CD4-positive, alpha-beta T cell treated with Interferon gamma for 1 hour (primary cell): ENCODE measurements around the gene TMEM131.
A peak's percentile ranks its signal among the peaks of the same experiment; 100 is the strongest.
"Not testable (repeated sequence)": the region's sequence is repeated elsewhere in the genome, so short reads cannot be mapped to it uniquely, and the experiment has no call there.

Experiments used
- DNase-seq: peaks from one replicate; pipeline ENCODE4 v3.0.0-alpha.2; 2020

The TMEM131 gene

DNA sequence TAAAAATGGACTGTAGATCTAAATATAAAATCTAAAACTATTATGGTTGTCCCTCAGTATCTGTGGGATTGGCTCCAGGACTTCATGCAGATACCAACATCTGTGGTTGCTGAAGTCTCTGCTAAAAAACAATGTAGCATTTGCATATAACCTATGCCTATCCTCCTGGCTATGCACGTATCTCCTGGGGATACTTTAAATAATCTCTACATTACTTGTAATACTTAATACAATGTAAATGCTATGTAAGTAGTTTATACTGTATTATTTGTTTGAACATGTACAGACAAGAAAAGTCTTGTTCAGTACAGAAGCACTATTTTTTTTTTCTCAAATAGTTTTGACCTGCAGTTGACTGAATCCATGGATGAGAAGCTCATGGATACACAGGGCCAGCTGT is 147.4 kb downstream of the TMEM131 start:
- DNase-seq: no peak

DNA sequence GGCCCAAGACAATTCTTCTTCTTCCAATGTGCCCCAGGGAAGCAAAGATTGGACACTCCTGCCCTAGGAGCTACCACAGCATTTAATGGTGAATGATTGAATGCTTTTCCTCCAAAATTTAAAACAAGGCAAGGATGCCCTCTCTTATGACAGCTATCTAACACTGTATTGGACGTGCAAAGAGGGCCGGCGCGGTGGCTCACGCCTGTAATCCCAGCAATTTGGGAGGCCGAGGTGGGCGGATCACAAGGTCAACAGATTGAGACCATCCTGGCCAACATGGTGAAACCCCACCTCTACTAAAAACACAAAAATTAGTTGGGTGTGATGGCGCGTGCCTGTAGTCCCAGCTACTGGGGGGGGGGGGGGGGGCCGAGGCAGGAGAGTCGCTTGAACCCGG is 149.0 kb downstream of the TMEM131 start:
- DNase-seq: not testable (repeated sequence)

- no peak for DNase-seq
Observed at GRCh38 chr2:97845818-97846217, 149.9 kb downstream of the TMEM131 start.

DNA sequence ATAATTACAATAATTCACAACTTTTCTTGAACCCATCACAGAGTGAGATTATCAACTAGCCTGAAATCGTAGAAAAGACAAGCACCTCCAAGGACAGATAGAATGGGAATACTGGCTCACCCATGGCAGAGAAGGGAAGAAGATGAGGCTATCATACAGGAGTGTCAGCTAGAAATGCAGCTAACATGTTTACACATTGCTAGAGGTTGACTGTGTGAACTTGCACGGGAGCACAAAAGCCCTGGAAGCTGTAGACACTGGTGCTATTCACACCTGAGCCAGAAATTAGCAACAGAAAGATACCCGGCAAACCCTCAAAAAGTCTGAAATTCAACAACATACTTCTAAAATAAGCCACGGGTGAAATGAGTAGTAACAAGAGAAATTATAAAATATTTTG is 150.6 kb downstream of the TMEM131 start:
- no peak for DNase-seq

- no peak for DNase-seq
Observed at GRCh38 chr2:97844311-97844859, 151.4 kb downstream of the TMEM131 start.

DNA sequence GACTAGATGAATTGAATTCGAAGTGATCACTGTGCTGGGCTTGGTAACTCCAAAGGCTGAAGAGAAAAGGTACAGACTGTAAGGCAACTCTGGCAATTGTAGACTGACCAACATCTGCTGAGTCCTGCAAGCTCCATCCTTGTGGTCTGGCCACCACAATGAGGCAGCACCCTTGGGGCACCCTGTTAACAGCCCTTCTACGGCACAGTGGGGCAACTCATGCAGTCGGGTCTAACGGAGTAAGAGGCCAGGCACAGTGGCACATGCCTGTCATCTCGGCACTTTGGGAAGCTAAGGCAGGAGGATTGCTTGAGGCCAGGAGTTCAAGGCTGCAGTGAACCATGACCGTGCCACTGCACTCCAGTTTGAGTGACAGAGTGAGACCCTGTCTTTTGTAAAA is 155.6 kb downstream of the TMEM131 start:
- no peak for DNase-seq

GRCh38 chr2:97834610-97835009 is 161.1 kb downstream of the TMEM131 start:
- DNase-seq: no peak

DNA sequence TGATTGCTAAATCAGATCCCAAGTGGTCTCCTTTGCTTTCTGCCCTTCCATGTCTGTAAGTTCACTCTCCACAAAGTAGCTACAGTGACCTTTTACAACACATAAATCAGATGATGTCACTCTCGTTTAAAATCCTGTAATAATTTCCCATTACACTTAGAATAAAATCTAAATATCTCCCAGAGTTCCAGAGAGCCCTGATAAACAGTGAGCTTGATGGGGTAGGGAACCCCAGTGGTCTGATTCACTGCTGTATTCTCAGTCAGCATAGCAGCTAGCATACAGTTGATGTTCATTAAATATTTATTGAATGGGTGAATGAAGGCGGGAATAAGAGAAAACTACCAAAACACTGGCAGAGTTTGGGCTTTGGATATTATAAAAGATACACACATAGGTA is 164.6 kb downstream of the TMEM131 start:
- no peak for DNase-seq

GRCh38 chr2:97829255-97829654 is 166.5 kb downstream of the TMEM131 start:
- DNase-seq: not testable (repeated sequence)

DNA sequence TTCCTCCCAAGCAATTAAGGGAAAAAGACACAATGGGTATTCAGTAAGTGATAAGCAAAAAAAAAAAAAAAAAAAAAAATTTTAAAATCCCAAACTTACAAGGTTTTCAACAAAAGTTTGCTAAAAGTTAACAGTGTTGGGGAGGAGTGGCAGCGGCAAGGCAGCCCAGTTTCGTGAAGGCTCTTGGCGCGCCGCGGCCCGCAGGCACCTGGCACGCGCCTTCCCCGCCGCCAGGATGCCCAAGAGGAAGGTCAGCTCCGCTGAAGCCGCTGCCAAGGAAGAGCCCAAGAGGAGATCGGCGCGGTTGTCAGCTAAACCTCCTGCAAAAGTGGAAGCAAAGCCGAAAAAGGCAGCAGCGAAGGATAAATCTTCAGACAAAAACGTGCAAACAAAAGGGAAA is 168.7 kb downstream of the TMEM131 start:
- not testable (repeated sequence) for DNase-seq

GRCh38 chr2:97826266-97826847 is 169.4 kb downstream of the TMEM131 start:
- DNase-seq: peak; percentile 16

DNA sequence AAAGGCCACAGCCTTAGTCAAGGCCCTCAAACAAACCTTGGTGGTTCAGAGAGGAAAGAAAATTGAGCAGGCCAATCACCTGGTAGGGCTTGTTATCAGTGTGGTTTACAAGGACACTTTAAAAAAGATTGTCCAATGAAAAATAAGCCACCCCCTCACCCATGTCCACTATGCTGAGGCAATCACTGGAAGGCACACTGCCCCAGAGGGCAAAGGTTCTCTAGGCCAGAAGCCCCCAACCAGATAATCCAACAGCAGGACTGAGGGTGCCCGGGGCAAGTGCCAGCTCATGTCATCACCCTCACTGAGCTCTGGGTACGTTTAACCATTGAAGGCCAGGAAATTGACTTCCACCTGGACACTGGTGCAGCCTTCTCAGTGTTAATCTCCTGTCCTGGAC is 171.7 kb downstream of the TMEM131 start:
- not testable (repeated sequence) for DNase-seq

GRCh38 chr2:97821862-97822261 is 173.9 kb downstream of the TMEM131 start:
- not testable (repeated sequence) for DNase-seq

- no peak for DNase-seq
Observed at GRCh38 chr2:97819754-97820153, 176.0 kb downstream of the TMEM131 start.

DNA sequence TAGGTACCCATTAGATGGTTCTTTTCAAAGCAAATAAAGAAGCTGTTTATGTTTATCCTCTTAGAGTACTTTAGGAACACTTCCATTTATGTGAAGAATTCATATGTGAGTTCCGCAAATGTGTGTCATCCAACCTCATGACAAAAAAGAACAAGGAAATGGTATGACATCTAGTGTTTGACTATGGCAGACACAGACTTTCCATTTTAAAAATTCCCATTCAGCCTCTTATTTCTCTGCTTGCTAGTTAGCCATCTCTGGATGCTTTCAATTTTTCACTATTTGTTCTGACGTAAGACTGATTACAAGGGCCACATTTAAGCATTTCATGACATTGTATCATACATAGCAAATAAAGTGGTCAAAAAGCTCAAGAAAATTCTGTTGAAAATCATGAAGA is 179.3 kb downstream of the TMEM131 start:
- DNase-seq: no peak

DNA sequence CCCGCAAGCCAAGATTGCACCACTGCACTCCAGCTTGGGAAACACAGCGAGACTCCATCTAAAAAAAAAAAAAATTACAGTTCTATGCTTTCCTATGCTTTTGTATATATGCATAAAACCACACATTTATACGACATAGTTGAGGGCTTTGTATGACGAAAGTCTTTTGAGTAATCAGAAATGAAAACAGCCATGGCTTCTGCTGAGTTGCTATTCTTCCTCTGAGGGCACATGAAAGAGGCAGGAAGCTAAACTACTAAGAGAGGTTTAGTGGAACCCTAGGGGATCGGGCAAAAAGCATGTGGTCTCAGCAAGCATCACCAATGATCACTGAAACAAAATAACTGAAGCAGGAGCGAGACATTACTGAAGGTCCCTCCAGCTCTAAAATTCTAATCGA is 182.8 kb downstream of the TMEM131 start:
- no peak for DNase-seq

DNA sequence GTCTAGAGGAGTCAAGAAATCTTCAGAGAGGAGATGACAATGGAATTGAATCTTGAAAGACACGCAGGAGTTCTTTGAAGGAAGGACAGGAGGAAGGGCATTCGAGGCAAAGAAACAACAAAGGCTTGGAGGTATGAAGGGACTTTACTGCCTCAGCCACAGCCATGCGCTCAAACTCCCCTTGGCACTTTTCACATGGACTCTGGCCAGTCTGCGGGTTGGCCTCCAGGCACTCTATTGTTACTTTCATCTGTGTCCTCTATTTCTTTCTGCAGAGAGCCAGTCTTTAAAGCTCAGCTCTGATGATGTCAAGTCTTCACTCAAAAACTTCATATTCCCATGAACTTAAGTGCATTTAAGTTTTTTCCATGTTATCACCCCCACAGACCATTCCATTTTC is 186.9 kb downstream of the TMEM131 start:
- DNase-seq: no peak

- peak; percentile 74 for DNase-seq
Observed at GRCh38 chr2:97806738-97807618, 188.8 kb downstream of the TMEM131 start.

DNA sequence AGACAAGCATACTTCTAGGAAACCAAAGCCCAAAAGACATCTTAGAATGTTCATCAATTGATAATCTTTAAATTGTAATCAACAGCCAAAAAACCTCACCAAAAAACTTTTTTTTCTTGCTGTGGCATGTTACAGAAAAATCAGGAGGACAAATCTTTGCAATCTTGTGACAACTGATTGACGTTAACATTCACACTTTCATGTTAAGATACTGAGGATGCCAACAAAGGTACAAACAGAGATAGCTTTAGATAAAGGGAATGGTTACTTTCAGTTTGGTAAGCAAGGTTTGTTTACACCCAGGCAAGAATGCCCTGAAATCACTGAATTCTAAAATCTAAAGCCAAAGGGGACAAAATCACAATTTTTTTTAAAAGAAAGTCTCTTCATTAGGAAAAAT is 190.0 kb downstream of the TMEM131 start:
- DNase-seq: no peak

DNA sequence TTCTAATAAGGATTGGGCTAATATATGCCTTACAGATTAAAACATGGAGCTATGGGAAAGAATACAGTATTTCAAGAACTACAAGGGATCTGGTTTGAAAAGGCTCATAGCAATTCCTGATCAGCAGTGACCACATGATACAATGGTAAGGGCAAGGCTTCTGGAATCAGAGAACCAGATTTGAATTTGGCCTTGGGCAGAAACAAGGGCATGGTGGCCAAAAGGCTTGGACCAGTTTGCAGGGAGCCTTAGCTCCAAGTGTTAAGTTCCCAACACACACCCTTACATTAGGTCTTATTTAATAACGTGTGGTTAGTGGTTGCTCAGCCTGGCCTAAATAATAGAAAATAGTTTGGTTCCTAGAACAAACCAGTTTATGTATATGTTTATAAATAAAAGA is 194.7 kb downstream of the TMEM131 start:
- DNase-seq: no peak

DNA sequence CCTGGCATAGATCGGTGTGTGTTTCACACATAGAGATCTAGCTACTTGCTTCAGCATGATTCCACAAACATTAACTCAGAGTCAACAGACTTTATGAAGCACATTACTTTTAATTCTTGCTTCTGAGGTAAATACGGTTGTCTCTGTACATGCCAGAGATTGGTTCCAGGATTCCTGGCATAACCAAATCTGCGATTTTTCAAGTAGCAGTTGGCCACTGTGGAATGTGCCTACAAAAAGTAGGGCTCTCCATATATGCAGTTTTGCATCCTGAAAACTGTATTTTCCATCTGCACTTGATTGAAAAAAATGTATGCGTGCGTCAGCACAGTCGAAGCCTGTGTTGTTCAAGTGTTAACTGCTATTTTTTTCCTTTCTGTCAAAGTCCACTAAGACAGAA is 197.3 kb downstream of the TMEM131 start:
- DNase-seq: no peak

- DNase-seq: no peak
Observed at GRCh38 chr2:97797355-97797754, 198.4 kb downstream of the TMEM131 start.

GRCh38 chr2:97796465-97797126 is 199.2 kb downstream of the TMEM131 start:
- DNase-seq: no peak

GRCh38 chr2:97792416-97792815 is 203.3 kb downstream of the TMEM131 start:
- DNase-seq: no peak
